Fibroblast of mammary gland (primary cell): Measurements from ENCODE around the gene SPRED1.

Experiments
- DNase-seq: peaks from one replicate; pipeline ENCODE4 v3.0.0-alpha.2; 2010; ENCODE audit warnings: low read depth
- H3K4me3 ChIP-seq: 2 replicates; pipeline ENCODE4 v1.5.1; 2011; ENCODE audit warnings: low read depth, mild to moderate bottlenecking, low read length, moderate library complexity; ENCODE audit not compliant: control insufficient read depth
- CTCF ChIP-seq: conservative IDR thresholded peaks from 2 replicates; pipeline ENCODE4 v1.5.1; 2011; ENCODE audit warnings: low read depth, low read length, inconsistent platforms; ENCODE audit not compliant: control insufficient read depth, insufficient read depth

Gene SPRED1

GRCh38 chr15:38247336-38247735 lies 5.3 kb upstream of the SPRED1 start:
- DNase-seq = no peak
- TF ChIP-seq CTCF = no peak
- H3K4me3 ChIP-seq = no peak overlapping the region

GRCh38 chr15:38253351-38253781 lies 730 bp downstream of the SPRED1 start:
- peak; percentile 83 for DNase-seq
- peak overlapping the region; percentile 85 for H3K4me3 ChIP-seq
- TF ChIP-seq CTCF = no peak

- peak; percentile 67 for DNase-seq
- peak overlapping the region; percentile 85 for H3K4me3 ChIP-seq
- TF ChIP-seq CTCF = no peak
These were observed 1.6 kb downstream of the SPRED1 start for GRCh38 chr15:38254051-38254883.

GRCh38 chr15:38255690-38256089 lies 3.1 kb downstream of the SPRED1 start:
- H3K4me3 ChIP-seq = peak overlapping the region; percentile 85
- TF ChIP-seq CTCF = no peak

GRCh38 chr15:38257676-38258075 lies 5.0 kb downstream of the SPRED1 start:
- DNase-seq = no peak
- TF ChIP-seq CTCF = no peak
- peak overlapping the region; percentile 26 for H3K4me3 ChIP-seq

More at GRCh38 chr15:38255690-38256089, 3.1 kb downstream of the SPRED1 start:
- no peak for DNase-seq

GRCh38 chr15:38259134-38259533 lies 6.5 kb downstream of the SPRED1 start:
- no peak overlapping the region for H3K4me3 ChIP-seq
- no peak for DNase-seq
- no peak for TF ChIP-seq CTCF
